Fibroblast of lung (primary cell): ENCODE measurements around the gene NSMF.

Source experiments
- EZH2 ChIP-seq: IDR thresholded peaks from 2 replicates; pipeline ENCODE4 v1.5.1; 2012; ENCODE audit warnings: low read length, control low read depth, mild to moderate bottlenecking; ENCODE audit errors: missing control alignments
- TF ChIP-seq, protein P1 (sequence below), 2 donors: IDR thresholded peaks in 1 of 2; conservative IDR thresholded peaks in 1 of 2; 1 replicate in 1 of 2; 2 replicates in 1 of 2; pipeline ENCODE4 v1.5.1; 2011 to 2012; ENCODE audit warnings: low read length in 2 of 2, control low read depth in 1 of 2, inconsistent platforms in 1 of 2, low read depth in 1 of 2, mild to moderate bottlenecking in 1 of 2

DNA sequence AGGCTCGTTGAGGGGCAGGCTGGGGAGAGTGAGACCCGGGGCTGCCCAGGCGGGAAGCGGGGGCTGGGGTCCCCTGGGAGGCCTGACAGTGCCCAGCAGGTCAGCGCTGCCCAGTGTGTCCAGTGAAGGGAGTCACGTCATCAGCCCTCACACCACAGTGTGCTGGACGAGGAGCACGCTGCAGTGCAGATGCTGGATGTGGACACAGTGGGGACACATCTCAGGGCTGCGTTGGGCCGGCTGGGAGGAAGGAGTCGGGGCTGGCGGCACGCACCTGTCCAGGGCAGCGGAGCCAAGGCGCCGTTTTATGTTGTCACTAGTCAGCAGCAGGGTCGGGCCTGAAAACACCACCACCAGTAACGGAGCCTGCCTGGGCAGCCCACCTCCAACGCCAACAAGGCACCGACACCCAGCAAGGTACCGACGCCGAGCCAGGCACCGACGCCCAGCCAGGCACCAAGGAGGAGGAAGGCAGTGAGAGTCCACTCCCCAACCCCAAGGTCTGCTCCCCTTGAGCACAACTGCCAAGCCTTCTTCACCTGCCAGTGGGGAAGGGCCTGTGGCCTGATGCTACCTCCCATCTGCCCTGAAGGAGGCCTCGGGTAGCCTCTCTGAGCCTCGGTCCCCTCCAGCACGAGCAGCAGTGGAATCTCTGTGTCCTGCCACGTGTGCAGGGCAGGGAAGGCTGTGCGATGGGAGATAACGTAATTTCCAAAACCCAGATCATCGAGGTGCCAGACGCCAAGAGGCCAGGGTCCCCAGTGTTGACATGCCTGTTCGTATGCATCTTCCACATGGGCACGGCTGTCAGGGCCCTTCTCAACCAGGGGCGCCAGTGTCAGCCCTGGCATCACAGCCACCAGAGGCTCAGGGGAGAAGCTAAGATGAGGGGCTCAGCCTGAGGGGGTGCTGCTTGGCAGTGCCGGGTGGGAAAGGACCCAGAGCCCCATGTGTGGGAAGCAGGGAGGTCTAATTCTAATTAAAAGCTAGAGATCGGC, 21.9 kb upstream of the NSMF start:
- TF ChIP-seq EZH2: no peak
- TF ChIP-seq, protein P1, sequence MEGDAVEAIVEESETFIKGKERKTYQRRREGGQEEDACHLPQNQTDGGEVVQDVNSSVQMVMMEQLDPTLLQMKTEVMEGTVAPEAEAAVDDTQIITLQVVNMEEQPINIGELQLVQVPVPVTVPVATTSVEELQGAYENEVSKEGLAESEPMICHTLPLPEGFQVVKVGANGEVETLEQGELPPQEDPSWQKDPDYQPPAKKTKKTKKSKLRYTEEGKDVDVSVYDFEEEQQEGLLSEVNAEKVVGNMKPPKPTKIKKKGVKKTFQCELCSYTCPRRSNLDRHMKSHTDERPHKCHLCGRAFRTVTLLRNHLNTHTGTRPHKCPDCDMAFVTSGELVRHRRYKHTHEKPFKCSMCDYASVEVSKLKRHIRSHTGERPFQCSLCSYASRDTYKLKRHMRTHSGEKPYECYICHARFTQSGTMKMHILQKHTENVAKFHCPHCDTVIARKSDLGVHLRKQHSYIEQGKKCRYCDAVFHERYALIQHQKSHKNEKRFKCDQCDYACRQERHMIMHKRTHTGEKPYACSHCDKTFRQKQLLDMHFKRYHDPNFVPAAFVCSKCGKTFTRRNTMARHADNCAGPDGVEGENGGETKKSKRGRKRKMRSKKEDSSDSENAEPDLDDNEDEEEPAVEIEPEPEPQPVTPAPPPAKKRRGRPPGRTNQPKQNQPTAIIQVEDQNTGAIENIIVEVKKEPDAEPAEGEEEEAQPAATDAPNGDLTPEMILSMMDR (conservative IDR thresholded peaks at IDR 0.05 in 1 of 2, IDR thresholded peaks at IDR 0.05 in 1 of 2; ENCODE audit: low read depth in 1 of 2, low read length in 2 of 2): no peak
